ENCODE data around the gene PLEKHA4.
"Not testable (repeated sequence)": the region's sequence is repeated elsewhere in the genome, so short reads cannot be mapped to it uniquely, and the experiment has no call there.

PLEKHA4 gene

GRCh38 chr19:48862827-48863226 lies 5.6 kb downstream of the PLEKHA4 start:
- no peak for DNase-seq (ENCODE audit: low spot score)

GRCh38 chr19:48861313-48861712 lies 7.1 kb downstream of the PLEKHA4 start:
- DNase-seq (ENCODE audit: low spot score) = no peak

- peak; percentile 91 for DNase-seq (ENCODE audit: low spot score)
Measured at GRCh38 chr19:48859711-48860572, 8.5 kb downstream of the PLEKHA4 start.

- DNase-seq (ENCODE audit: low spot score) = no peak
Measured at GRCh38 chr19:48858984-48859710, 9.3 kb downstream of the PLEKHA4 start.

- DNase-seq (ENCODE audit: low spot score) = no peak
Measured at GRCh38 chr19:48856921-48857320, 11.5 kb downstream of the PLEKHA4 start.

GRCh38 chr19:48854103-48854502 lies 14.3 kb downstream of the PLEKHA4 start:
- no peak for DNase-seq (ENCODE audit: low spot score)

- no peak for DNase-seq (ENCODE audit: low spot score)
Measured at GRCh38 chr19:48853483-48853882, 14.9 kb downstream of the PLEKHA4 start.

- DNase-seq (ENCODE audit: low spot score) = no peak
Measured at GRCh38 chr19:48852292-48852691, 16.1 kb downstream of the PLEKHA4 start.

- DNase-seq (ENCODE audit: low spot score) = not testable (repeated sequence)
Measured at GRCh38 chr19:48846659-48847058, 21.8 kb downstream of the PLEKHA4 start.

GRCh38 chr19:48845384-48845783 lies 23.0 kb downstream of the PLEKHA4 start:
- DNase-seq (ENCODE audit: low spot score) = no peak

GRCh38 chr19:48844472-48844871 lies 23.9 kb downstream of the PLEKHA4 start:
- DNase-seq (ENCODE audit: low spot score) = no peak

GRCh38 chr19:48842789-48843162 lies 25.6 kb downstream of the PLEKHA4 start:
- DNase-seq (ENCODE audit: low spot score) = no peak

GRCh38 chr19:48841571-48841970 lies 26.8 kb downstream of the PLEKHA4 start:
- no peak for DNase-seq (ENCODE audit: low spot score)

GRCh38 chr19:48841047-48841446 lies 27.4 kb downstream of the PLEKHA4 start:
- no peak for DNase-seq (ENCODE audit: low spot score)

- DNase-seq (ENCODE audit: low spot score) = no peak
Measured at GRCh38 chr19:48837687-48838086, 30.7 kb downstream of the PLEKHA4 start.

GRCh38 chr19:48837051-48837524 lies 31.3 kb downstream of the PLEKHA4 start:
- no peak for DNase-seq (ENCODE audit: low spot score)

- no peak for DNase-seq (ENCODE audit: low spot score)
Measured at GRCh38 chr19:48836089-48837017, 32.1 kb downstream of the PLEKHA4 start, which contains the start of gene HSD17B14. HSD17B14 (minus strand) TSS chr19:48836491; CDS start chr19:48836411, 80 bp downstream.

GRCh38 chr19:48835734-48836088 lies 32.7 kb downstream of the PLEKHA4 start:
- peak; percentile 90 for DNase-seq (ENCODE audit: low spot score)

GRCh38 chr19:48833977-48834376 lies 34.4 kb downstream of the PLEKHA4 start:
- no peak for DNase-seq (ENCODE audit: low spot score)

- no peak for DNase-seq (ENCODE audit: low spot score)
Measured at GRCh38 chr19:48833049-48833448, 35.4 kb downstream of the PLEKHA4 start.

- DNase-seq (ENCODE audit: low spot score) = no peak
Measured at GRCh38 chr19:48830965-48831364, 37.5 kb downstream of the PLEKHA4 start.

- no peak for DNase-seq (ENCODE audit: low spot score)
Measured at GRCh38 chr19:48830088-48830487, 38.3 kb downstream of the PLEKHA4 start.

Data from HuH-7.5 (cell line).